SK-N-SH (cell line): Measurements from ENCODE around the gene ITGB5. TPM values are rescaled to one million over a fixed set of nuclear protein-coding genes. Genes with fewer than 3 reads are reported as not detected.

Source experiments
- CTCF ChIA-PET: fragments of 300-600, 350-600 bp; formaldehyde crosslinking; extraction: SDS; loops from one replicate; lab custom pipeline; 2021; lab: Yijun Ruan, JAX
- POLR2A ChIA-PET: fragments of 350-600 bp; sonication (Branson Sonifier 250); formaldehyde crosslinking; extraction: SDS; loops from one replicate; lab custom pipeline; 2020; ENCODE audit warnings: antibody characterized with exemption, inconsistent platforms; lab: Yijun Ruan, JAX
- DNase-seq: peaks from one replicate; pipeline ENCODE4 v3.0.0; 2012
- H2AFZ ChIP-seq: fragments of 200-600 bp; sonication (generic); 2 replicates; pipeline ENCODE4 v1.8.1; 2016; ENCODE audit warnings: antibody characterized with exemption, mild to moderate bottlenecking, low read depth
- H3F3A ChIP-seq: fragments of 200-600 bp; sonication (generic); replicated peaks from 2 replicates; pipeline ENCODE3; 2016; ENCODE audit warnings: antibody characterized with exemption, mild to moderate bottlenecking; ENCODE audit not compliant: insufficient read depth
- H3K27ac ChIP-seq, 2 experiments: fragments of 200-500 bp in 1 of 2; fragments of 200-600 bp in 1 of 2; sonication (Bioruptor generic) in 1 of 2; sonication (generic), shearing (Covaris generic) in 1 of 2; 2 replicates each; pipeline versions ENCODE4 v1.5.1 to v1.6.1; 2014 to 2016; ENCODE audit warnings: low read depth in 2 of 2, inconsistent platforms in 1 of 2, low read length in 1 of 2, mild to moderate bottlenecking in 1 of 2, mixed read lengths in 1 of 2
- H3K27me3 ChIP-seq: fragments of 200-600 bp; sonication (generic), shearing (Covaris generic); 2 replicates; pipeline ENCODE4 v1.6.1; 2016; ENCODE audit warnings: mixed run types; ENCODE audit not compliant: insufficient read depth
- H3K36me3 ChIP-seq, 2 experiments: fragments of 200-500 bp in 1 of 2; fragments of 200-600 bp in 1 of 2; sonication (Bioruptor generic) in 1 of 2; sonication (generic) in 1 of 2; replicated peaks in 1 of 2; 2 replicates each; pipeline versions ENCODE3 to v1.5.1; 2014 to 2016; ENCODE audit warnings: low read length in 1 of 2, mild to moderate bottlenecking in 1 of 2; ENCODE audit not compliant: insufficient read depth in 2 of 2, control insufficient read depth in 1 of 2
- H3K4me1 ChIP-seq, 2 experiments: fragments of 200-500 bp in 1 of 2; fragments of 200-600 bp in 1 of 2; sonication (Bioruptor generic) in 1 of 2; sonication (generic), shearing (Covaris generic) in 1 of 2; 2 replicates each; pipeline versions ENCODE4 v1.5.1 to v1.6.1; 2014 to 2016; ENCODE audit warnings: low read depth in 1 of 2, low read length in 1 of 2, mixed run types in 1 of 2; ENCODE audit not compliant: insufficient read depth in 2 of 2, control insufficient read depth in 1 of 2
- H3K4me2 ChIP-seq: fragments of 200-600 bp; sonication (generic), shearing (Covaris generic); 2 replicates; pipeline ENCODE4 v1.6.1; 2017; ENCODE audit warnings: mixed run types
- H3K4me3 ChIP-seq, 2 experiments: fragments of 200-500 bp in 1 of 2; fragments of 200-600 bp in 1 of 2; sonication (Bioruptor generic) in 1 of 2; sonication (generic), shearing (Covaris generic) in 1 of 2; 2 replicates each; pipeline versions ENCODE4 v1.5.1 to v1.8.1; 2014 to 2016; ENCODE audit warnings: low read depth in 2 of 2, inconsistent platforms in 1 of 2, low read length in 1 of 2, mild to moderate bottlenecking in 1 of 2, mixed read lengths in 1 of 2, moderate library complexity in 1 of 2
- H3K79me2 ChIP-seq: fragments of 200-600 bp; sonication (generic); 2 replicates; pipeline ENCODE4 v1.8.1; 2017; ENCODE audit warnings: mild to moderate bottlenecking; ENCODE audit not compliant: insufficient read depth
- H3K9ac ChIP-seq: fragments of 200-600 bp; sonication (generic); 2 replicates; pipeline ENCODE4 v1.6.1; 2017; ENCODE audit warnings: mixed run types
- H3K9me2 ChIP-seq: fragments of 200-600 bp; sonication (generic); 2 replicates; pipeline ENCODE4 v1.6.1; 2017; ENCODE audit warnings: mixed run types
- H3K9me3 ChIP-seq: fragments of 200-600 bp; sonication (generic); 2 replicates; pipeline ENCODE4 v1.6.1; 2017; ENCODE audit warnings: mixed run types, mild to moderate bottlenecking, moderate library complexity
- H4K20me1 ChIP-seq: fragments of 200-600 bp; sonication (generic); 2 replicates; pipeline ENCODE4 v1.6.1; 2017; ENCODE audit warnings: mild to moderate bottlenecking, mixed run types; ENCODE audit not compliant: insufficient read depth
- FOSL2 ChIP-seq: IDR thresholded peaks from 2 replicates; pipeline ENCODE4 v1.4.0; 2012; ENCODE audit warnings: low read depth, mild to moderate bottlenecking, moderate library complexity, borderline replicate concordance
- IRF3 ChIP-seq: fragments of 150-350 bp; IDR thresholded peaks from 2 replicates; pipeline ENCODE4 v1.6.1; 2016; ENCODE audit warnings: mild to moderate bottlenecking, low read depth, low read length
- JUND ChIP-seq: IDR thresholded peaks from 2 replicates; pipeline ENCODE4 v1.4.0; 2012
- MEF2A ChIP-seq: IDR thresholded peaks from 2 replicates; pipeline ENCODE4 v1.4.0; 2012; ENCODE audit warnings: low read depth, borderline replicate concordance
- RCOR1 ChIP-seq: fragments of 150-350 bp; IDR thresholded peaks from 2 replicates; pipeline ENCODE4 v1.6.1; 2017; ENCODE audit warnings: antibody characterized with exemption, low read length
- REST ChIP-seq: IDR thresholded peaks from 2 replicates; pipeline ENCODE4 v1.6.1; 2012; ENCODE audit warnings: mild to moderate bottlenecking, low read depth, low read length, moderate library complexity
- RXRA ChIP-seq: IDR thresholded peaks from 2 replicates; pipeline ENCODE4 v1.4.0; 2012; ENCODE audit warnings: low read depth, mild to moderate bottlenecking, borderline replicate concordance
- TEAD4 ChIP-seq: IDR thresholded peaks from 2 replicates; pipeline ENCODE4 v1.4.0; 2012; ENCODE audit warnings: mild to moderate bottlenecking, borderline replicate concordance; ENCODE audit not compliant: insufficient read depth
- USF2 ChIP-seq: fragments of 150-350 bp; IDR thresholded peaks from 2 replicates; pipeline ENCODE4 v1.6.1; 2017; ENCODE audit warnings: antibody characterized with exemption, low read length, low read depth, borderline replicate concordance
- WGBS: methylation state at CpG from one replicate; pipeline ENCODE4 v1.1.6; 2017; ENCODE audit warnings: low lambda C conversion rate; 5-methylcytosine and 5-hydroxymethylcytosine counted together
- polyA plus RNA-seq, 3 experiments: library from polyadenylated mRNA; depleted of rRNA; stranded (reverse); fragments of >200 nt; gene quantifications; 2 replicates each; pipeline ENCODE4 v1.2.3, GENCODE V29; 2012
- TF ChIP-seq, protein P1 (sequence below): IDR thresholded peaks from 2 replicates; pipeline ENCODE4; 2012

ITGB5 gene
- polyA plus RNA-seq, 1 of the 3 experiments (the other 2 are of a cell fraction) = 481 TPM

- WGBS = 95% methylated on average over 4 of the region's 4 CpGs
- POLR2A ChIA-PET = no interaction called here
Measured at GRCh38 chr3:124805671-124806070, 81.5 kb downstream of the ITGB5 start.

DNA sequence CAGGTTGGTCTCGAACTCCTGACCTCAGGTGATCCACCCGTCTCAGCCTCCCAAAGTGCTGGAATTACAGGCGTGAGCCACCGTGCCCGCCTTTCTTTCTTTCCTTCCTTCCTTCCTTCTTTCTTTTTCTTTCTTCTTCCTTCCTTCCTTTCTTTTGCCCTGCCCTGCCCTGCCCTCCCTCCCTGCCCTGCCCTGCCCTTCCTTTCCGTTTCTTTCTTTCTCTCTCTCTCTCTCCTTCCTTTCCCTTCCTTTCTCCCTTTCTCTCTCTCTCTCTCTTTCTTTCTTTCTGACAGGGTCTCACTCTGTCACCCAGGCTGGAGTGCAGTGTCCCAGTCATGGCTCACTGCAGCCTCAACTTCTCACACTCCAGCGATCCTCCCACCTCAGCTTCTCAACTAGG is 82.3 kb downstream of the ITGB5 start:
- WGBS = 91% methylated on average over 7 of the region's 7 CpGs

More at GRCh38 chr3:124805671-124806070, 81.5 kb downstream of the ITGB5 start:
- peaks cover 8% of the 10 kb centered on the region for H3F3A ChIP-seq
- no peak overlapping the region for H2AFZ ChIP-seq
- DNase-seq = no peak
- no peaks in the 10 kb centered on the region for H3K9me3 ChIP-seq
- no peaks in the 10 kb centered on the region for H4K20me1 ChIP-seq
- peaks cover 15 to 34% of the 10 kb centered on the region in 2 experiments for H3K4me1 ChIP-seq
- H3K36me3 ChIP-seq = peaks cover 20 to 28% of the 10 kb centered on the region in 2 experiments
- H3K9ac ChIP-seq = no peak overlapping the region
- H3K79me2 ChIP-seq = no peaks in the 10 kb centered on the region
- CTCF ChIA-PET = interaction anchor here (1.6 kb wide), 1 partner anchor 19 kb away, joined by 6 read pairs; no protein-coding TSS in a partner anchor
- no peak for TF ChIP-seq RXRA
- no peak overlapping the region for H3K27ac ChIP-seq
- H3K4me2 ChIP-seq = no peak overlapping the region
- no peak overlapping the region for H3K4me3 ChIP-seq
- H3K9me2 ChIP-seq = no peaks in the 10 kb centered on the region
- H3K27me3 ChIP-seq = no peaks in the 10 kb centered on the region

More for the DNA sequence above, 82.3 kb downstream of the ITGB5 start:
- Histone ChIP-seq H3F3A (peaks cover 11% of the 10 kb centered on the region), H3K4me1 (peaks cover 19 to 42% of the 10 kb centered on the region in 2 experiments), H3K79me2 (no peaks in the 10 kb centered on the region), H3K4me2 (no peak overlapping the region), H3K27me3 (no peaks in the 10 kb centered on the region), H3K9me3 (no peaks in the 10 kb centered on the region), H3K9me2 (no peaks in the 10 kb centered on the region), H3K4me3 (no peak overlapping the region), H2AFZ (no peak overlapping the region), H4K20me1 (no peaks in the 10 kb centered on the region), H3K9ac (no peak overlapping the region), H3K27ac (no peak overlapping the region), H3K36me3 (peaks cover 12 to 31% of the 10 kb centered on the region in 2 experiments)
- TF ChIP-seq RCOR1 (no peak), USF2 (no peak), MEF2A (no peak), IRF3 (no peak), REST (no peak), TEAD4 (no peak), JUND (no peak), FOSL2 (no peak)
- TF ChIP-seq, protein P1, sequence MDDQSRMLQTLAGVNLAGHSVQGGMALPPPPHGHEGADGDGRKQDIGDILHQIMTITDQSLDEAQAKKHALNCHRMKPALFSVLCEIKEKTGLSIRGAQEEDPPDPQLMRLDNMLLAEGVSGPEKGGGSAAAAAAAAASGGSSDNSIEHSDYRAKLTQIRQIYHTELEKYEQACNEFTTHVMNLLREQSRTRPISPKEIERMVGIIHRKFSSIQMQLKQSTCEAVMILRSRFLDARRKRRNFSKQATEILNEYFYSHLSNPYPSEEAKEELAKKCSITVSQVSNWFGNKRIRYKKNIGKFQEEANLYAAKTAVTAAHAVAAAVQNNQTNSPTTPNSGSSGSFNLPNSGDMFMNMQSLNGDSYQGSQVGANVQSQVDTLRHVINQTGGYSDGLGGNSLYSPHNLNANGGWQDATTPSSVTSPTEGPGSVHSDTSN = no peak
- no peak for DNase-seq
- CTCF ChIA-PET = interaction anchor here (1.6 kb wide), 1 partner anchor 18 kb away, joined by 6 read pairs; no protein-coding TSS in a partner anchor
- POLR2A ChIA-PET = interaction anchor here (0.6 kb wide), 1 partner anchor 30 kb away, joined by 3 read pairs; no protein-coding TSS in a partner anchor
